PC-3 (cell line): ENCODE measurements around the gene GPRC5B.

Experiments used
- EZH2 ChIP-seq: fragments of 300-600 bp; sonication (generic); IDR thresholded peaks from one replicate; pipeline ENCODE4 v1.6.1; 2017; ENCODE audit warnings: antibody characterized with exemption, mild to moderate bottlenecking, low read length; ENCODE audit not compliant: unreplicated experiment
- EZH2phosphoT487 ChIP-seq: fragments of 300-600 bp; sonication (generic); IDR thresholded peaks from 2 replicates; pipeline ENCODE4 v1.6.1; 2018; ENCODE audit warnings: mild to moderate bottlenecking, antibody characterized with exemption, low read length, borderline replicate concordance
- TF ChIP-seq, protein P1 (sequence below): fragments of 300-600 bp; sonication (generic); conservative IDR thresholded peaks from 2 replicates; pipeline ENCODE4 v1.5.1; 2017; ENCODE audit warnings: antibody characterized with exemption, low read depth, mild to moderate bottlenecking, low read length

DNA sequence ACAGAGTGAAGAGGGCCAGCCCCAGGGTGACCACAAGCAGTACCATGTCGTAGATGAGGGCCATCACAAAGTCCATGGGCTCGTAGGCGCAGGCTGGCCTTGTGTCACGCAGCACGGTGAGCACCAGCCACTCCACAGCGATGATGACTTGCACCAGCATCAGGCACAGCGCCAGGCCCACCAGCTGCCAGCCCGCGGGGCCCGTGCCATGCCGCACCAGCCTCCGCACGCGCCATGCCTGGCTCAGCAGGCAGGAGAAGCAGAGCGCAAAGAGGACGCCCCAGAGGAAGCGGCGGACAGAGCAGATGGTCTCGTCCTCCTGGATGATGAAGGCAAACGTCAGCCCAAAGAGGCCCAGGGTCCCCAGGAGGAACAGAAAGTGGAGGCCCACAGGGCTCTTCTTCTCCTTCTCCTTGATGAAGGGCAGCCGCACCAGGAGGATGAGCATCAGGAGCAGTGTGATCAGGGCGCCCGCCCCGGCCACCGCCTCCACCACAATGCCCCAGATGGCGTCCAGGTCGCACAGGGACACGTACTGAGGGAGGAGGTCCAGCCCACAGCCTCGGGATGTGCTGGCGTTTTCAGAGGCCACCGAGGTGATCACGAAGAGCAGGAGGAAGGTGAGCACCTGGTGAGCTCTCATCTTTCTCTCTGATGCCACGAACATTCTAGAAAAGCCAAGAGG lies 12.3 kb downstream of the GPRC5B start:
- TF ChIP-seq, protein P1, sequence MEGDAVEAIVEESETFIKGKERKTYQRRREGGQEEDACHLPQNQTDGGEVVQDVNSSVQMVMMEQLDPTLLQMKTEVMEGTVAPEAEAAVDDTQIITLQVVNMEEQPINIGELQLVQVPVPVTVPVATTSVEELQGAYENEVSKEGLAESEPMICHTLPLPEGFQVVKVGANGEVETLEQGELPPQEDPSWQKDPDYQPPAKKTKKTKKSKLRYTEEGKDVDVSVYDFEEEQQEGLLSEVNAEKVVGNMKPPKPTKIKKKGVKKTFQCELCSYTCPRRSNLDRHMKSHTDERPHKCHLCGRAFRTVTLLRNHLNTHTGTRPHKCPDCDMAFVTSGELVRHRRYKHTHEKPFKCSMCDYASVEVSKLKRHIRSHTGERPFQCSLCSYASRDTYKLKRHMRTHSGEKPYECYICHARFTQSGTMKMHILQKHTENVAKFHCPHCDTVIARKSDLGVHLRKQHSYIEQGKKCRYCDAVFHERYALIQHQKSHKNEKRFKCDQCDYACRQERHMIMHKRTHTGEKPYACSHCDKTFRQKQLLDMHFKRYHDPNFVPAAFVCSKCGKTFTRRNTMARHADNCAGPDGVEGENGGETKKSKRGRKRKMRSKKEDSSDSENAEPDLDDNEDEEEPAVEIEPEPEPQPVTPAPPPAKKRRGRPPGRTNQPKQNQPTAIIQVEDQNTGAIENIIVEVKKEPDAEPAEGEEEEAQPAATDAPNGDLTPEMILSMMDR: no peak
- no peak for TF ChIP-seq EZH2phosphoT487
- TF ChIP-seq EZH2: no peak
